Activated CD4-positive, alpha-beta T cell treated with anti-CD3 and anti-CD28 coated beads, Interleukin-2, Interleukin-4, amounts not matched to agents 100 ng/mL and 50 ng/mL, durations not matched to agents 16 hours and 8 hours (primary cell): ENCODE measurements around the gene DEPDC7.
"Not testable (repeated sequence)": the region's sequence is repeated elsewhere in the genome, so short reads cannot be mapped to it uniquely, and the experiment has no call there.

Source experiments
- DNase-seq: peaks from one replicate; pipeline ENCODE4 v3.0.0-alpha.2; 2020; ENCODE audit warnings: low spot score

DEPDC7 gene

DNA sequence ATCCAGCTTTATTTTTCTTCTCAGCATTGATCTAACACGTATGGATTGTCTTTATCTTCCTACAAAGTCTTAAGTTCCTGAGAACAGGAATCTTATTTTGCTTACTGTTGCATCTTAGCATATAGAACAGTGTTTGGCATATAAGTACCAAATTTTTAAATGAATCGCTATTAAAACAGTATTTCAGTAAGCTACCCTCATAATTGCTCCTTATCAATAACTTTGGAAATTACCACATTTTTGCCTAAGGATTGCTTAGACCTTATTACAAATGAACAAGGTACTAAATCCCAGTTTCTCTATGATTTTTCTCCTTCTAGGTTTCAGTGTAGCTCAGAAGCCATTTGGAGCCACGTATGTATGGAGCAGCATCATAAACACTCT lies 9.7 kb downstream of the DEPDC7 start:
- no peak for DNase-seq

DNA sequence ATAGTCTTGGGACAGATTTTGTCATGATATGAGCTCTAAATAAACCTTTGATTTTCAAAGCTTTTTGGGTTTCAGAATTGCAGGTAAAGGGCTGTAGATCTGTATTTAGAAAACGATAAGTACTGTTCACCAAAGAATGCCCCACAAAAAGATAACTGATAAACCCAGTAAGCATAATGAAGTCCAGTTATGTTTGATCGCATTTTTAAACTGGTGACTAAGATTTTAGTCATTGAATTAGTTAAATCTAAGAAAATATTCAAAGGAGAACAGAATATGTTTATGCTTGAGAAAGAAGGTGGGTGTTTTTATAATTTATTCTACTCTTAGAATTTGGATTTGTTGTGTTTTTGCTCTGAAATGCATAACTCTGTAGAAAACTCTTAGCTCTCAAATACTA lies 11.6 kb downstream of the DEPDC7 start:
- no peak for DNase-seq

DNA sequence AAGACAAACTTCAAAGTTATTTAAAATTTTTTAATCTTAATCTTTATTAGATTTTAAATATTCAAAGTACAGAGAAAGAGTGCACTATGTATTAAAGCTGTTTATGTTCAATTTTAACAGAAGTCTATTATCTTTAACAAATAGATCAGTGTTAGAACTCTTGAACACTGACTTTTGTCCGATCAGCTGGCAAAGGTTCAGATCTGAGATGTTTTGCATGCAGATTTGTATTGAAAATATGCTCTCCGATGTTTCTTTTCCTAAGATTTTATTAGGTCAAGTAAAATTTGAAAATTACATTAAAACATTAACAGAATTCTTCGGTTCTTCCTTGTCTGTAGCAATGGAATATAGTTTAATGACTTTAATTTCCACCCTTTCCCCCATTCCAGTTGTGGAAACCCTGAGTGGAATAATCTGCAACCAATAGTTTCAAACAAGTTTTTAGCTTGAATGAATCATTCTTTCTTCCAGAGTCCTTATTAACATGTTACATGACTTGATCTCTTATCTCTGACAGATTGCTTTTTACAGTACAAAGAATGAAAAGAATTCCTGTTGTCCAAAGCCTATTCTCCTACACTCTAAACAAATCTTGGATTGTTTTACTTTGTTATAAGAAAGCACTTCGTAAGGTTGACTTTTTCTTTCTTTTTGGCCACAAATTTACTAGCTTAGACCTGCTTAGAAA lies 12.3 kb downstream of the DEPDC7 start:
- DNase-seq: no peak

DNA sequence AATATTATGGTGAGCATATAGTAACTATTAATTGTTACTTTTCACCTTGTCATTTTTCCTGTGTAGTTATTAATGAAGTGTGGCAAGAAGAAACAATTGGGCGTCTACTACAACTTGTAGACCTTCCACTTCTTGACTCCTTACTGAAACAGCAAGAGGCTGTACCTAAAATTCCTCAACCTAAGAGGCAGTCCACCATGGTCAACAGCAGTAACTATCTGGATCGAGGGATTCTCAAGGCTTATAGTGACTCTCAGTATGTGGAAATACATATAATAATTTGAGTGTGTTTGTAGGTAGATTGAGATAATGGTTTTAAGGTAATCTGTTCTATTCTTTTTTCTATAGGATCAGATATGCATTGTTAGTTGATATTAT lies 12.8 kb downstream of the DEPDC7 start:
- DNase-seq: no peak

DNA sequence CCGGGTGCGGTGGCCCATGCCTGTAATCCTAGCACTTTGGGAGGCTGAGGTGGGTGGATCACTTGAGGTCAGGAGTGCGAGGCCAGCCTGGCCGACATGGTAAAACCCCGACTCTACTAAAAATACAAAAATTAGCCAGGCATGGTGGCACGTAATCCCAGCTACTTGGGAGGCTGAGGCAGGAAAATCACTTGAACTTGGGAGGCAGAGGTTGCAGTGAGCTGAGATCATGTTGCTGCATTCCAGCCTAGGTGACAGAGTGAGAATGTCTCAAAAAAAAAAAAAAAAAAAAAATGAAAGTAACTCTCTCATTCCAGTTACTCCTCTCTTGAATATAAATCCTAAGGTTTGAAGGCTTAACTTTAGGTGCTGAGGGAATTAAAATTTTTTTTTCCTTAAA lies 13.5 kb downstream of the DEPDC7 start:
- not testable (repeated sequence) for DNase-seq

DNA sequence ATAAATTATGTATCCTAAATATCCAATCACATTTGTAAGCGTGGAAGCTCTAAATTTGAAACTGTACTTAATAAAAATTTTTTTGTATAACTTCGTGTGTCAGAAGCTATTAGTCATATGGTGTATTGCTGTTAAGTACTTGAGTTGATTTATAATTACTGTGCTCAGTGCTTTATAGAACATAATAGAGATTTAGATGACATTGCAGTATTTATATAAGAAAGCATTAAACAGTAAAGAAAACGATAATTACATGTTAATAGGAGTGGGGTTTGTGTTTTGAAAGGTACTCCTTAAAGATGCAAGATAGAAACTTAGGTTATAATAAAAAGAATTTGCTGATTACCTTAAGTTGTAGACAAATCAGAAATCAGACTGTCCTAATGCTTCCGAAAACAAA lies 17.8 kb downstream of the DEPDC7 start:
- DNase-seq: no peak

DNA sequence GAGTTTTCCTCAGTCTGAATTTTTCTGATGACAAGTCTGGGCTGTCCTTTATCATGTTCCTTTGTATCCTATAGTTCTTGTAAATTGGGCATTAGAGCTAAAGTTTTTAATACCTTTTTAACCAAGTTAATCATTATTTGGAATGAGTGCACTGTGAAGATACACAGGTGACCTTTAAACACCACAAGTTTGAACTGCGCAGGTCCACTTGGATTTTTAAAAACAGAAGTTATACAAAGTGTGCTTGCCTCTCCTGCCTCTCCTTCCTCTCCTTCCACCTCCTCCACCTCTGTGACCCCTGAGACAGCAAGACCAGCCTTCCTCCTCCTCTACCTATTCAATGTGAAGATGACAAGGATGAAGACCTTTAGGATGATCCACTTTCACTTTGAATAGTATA lies 19.3 kb downstream of the DEPDC7 start:
- DNase-seq: no peak

DNA sequence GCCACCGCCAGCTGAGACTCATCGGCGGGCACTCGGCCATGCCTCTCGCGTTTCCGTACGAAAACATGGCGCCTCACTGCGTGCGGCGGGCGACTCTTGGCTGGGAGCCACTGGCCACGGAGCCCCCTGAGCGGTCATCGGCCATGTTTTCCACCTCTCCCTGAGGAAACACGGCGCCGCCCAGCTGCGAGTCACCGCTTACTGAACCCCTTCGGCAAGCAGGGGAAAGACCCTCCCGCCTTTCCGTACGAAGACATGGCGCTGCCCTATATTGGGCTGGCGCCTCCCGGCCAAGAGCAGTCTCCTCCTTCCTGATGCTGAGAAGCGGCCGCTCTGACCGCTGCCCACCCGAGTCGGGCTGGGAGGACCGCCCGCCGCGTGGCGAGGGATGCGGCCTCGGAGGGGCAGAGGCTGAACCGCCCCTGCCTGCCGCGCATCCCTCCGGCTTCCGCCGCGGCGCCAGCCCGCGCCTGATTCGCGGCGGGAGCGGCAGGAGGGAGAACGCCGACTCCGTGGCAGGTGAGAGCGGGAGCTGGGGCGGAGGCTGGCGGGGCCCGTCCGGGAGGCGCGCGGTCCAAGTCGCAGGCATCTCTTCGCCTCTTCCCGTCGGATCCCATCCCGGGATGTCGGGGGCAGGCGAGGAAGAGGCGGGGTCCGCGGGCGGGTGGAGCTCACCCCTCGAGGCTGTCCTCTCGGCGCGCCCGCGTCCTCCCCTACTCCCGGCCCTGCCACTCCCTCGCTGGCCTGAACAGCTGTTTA lies 23.8 kb downstream of the DEPDC7 start, which contains the start of gene TCP11L1:
TSS of gene TCP11L1 (plus strand) at position 299 of the 759 bp plus-strand sequence. CDS start 4,202 bp downstream, outside the sequence.
- DNase-seq: peak; percentile 85

DNA sequence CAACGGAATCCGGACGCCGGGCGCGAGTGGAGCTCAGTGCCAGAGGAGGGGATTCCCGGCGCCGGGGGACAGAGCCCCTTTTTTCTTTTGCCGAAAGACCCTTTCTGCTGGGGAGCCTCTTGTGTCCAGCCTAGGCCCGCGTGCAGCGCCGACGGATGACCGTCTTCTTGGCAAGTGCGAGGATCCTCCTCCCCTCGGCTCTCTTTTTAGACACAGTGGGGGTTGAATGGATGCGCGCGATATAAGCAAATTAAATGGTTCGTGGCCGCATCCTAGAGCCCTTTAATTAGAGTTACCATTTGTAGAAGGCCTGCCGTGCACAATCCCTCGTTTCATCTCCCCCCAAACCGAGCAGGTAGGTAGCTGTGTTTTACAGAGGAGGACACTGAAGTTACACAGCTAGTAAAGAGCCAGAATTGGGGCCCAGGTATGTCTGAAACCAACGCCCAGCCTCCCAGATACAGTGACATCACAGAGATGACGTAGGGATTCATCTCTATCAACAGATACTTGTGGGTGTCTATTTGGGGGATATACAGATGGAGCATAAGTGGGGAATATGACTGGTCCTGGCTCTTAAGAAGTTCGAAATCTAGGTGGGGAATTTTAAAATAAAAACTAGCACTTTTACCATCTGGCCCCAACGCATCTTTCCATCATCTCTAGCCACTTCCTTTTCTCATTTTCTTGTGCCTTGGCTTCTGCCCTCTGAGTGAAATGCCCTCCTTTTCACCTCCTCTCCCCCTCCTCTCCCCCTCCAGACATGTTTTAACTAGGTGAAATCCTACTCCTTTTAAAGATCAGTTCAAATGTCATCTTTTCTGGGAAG lies 24.6 kb downstream of the DEPDC7 start:
- peak; percentile 47 for DNase-seq

DNA sequence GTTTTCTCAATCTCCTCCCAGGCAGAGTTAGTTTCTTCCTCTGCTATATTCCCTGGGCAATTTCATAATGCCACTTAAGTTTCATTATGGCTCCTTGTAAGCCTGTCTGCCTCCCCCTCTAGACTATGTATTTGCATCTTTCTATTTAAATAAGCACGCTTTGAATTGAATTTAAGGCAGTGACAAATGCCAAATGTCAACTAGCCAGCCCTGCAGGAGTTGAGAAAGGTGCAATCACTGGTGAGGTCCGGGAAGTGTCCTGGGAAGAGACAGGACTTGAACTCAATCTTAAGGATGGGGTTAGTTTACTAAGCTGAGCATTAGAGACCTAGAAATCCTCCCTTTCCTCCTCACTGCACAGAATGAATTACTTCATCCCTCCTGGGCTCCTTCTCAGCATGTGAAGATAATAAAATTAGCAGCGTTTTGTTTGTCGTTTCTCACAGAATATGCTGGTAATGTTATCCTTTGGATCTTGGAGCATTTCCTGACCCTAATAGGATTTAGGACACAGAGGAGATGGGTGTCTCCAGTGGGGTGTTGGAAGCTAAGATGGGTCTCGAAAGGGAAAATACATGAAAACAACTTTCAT lies 25.3 kb downstream of the DEPDC7 start:
- DNase-seq: no peak

DNA sequence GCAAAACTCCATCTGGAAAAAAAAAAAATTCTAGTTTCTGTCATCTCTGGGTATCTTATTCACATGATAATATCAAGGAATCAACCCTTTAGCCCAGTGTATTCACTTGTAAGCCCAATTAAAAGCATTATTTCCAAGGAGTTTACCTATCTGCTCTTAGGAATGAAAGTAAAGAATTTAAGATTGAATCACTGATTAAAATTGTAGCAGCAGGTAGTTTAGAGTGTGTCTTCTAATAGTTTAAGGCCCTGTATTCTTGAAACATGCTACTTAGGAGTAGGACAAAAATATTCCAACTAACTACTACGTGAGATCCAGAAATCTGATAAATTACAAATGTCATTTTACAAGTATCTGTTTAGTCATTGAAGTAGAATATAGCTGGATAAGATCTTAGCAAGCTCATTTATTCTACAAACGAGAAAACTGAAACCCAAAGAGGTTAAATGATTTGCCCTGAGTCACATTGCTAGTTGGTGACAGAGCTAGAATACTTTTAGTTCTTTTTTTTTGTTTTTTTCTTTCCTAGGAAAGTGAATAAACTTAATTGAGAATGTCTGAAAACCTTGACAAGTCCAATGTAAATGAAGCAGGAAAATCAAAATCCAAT lies 27.6 kb downstream of the DEPDC7 start:
- peak; percentile 70 for DNase-seq

DNA sequence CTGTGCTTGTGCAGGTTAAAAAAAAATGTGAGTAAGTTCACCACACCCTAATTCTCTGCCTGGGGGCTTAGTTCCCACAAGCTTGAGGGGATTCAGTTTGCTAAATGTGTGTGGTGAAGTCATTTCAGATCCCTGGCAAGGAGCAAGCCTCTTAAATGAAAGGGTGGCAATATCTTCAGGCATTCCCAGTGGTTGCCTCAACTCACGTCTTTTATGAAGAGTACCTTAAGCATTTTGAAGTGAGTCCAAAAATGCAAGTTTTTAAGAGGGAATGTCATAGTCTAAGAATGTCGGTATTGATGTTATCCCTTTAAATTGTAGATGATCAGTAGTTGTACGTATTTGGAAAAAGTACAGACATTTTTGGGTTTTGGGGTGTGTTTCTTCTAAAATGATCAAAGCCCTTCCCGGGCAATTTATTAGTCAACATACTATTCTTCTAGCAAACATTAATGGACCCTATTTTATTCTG lies 28.6 kb downstream of the DEPDC7 start:
- DNase-seq: no peak

DNA sequence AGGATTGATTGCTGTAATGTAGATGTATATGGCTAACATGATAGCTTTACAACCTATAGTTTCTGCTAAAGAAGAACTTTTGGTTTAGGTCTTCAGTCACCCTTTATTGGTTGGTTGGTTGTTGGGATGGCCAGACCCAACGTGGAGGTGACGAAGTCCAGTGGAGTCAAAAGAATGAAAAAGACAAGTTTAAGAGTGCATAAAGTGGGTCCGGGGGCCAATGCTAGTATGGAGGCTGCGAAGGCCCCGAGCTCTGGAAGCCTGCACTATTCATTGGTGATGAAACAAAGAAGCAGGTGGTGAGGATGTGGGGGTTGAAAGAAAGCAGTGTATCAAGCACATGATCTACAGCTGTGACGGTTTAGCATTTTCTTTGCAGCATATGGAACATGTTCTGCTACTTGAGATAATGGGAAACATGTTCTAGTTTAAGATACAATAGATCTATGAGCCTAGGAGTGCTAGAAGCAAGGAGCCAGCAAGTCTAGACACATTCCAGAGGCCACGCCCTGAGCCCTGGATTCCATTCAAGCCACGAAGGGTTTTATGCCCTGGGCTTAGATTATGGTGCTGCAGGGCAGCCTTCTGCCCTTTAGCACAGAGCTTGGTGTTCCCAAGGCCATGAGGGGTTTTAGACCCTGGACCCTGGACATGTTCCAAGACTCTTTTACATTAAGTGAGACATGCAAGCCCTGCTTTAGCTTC lies 30.0 kb downstream of the DEPDC7 start:
- DNase-seq: no peak

DNA sequence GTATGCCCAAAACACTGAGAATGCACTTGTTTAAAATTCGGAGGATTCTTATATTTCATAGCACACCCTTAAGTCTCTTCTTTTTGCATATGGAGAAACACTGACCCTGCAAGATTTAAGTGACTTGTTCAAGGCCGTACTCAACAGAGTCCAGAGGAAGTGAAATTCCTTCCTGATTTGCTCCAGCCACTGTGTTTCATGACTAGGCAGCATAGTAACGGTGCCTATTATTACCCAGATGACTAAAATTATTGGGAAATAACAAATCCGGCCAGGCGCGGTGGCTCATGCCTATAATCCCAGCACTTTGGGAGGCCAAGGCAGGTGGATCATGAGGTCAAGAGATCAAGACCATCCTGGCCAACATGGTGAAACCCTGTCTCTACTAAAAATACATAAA lies 33.0 kb downstream of the DEPDC7 start:
- not testable (repeated sequence) for DNase-seq

DNA sequence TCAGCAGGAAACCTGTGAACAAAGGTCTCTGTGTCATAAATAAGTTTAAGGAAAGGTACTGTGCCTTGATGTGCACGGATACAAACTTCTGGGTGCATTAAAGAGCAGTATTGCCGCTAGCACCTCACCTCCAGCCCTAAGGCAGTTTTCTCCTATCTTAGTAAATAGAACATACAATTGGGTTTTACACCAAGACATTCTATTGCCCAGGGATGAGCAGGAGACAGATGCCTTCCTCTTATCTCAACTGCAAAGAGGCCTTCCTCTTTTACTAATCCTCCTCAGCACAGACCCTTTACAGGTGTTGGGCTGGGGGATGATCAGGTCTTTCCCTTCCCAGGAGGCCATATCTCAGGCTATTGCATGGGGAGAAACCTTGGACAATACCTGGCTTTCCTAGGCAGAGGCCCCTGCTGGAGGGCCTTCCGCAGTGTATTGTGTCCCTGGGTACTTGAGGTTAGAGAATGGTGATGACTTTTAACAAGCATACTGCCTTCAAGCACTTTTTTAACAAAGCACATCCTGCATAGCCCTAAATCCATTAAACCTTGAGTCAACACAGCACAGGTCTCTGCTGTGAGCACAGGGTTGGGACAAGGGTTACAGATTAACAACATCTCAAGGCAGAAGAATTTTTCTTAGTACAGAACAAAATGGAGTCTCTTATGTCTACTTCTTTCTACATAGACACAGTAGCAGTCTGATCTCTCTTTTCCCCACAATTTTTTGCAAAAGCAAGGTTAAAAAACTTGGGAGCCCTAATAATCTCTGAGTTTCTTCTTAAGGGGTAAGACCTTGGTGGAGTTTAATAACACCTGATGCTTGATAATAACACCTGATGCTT lies 34.1 kb downstream of the DEPDC7 start:
- not testable (repeated sequence) for DNase-seq

DNA sequence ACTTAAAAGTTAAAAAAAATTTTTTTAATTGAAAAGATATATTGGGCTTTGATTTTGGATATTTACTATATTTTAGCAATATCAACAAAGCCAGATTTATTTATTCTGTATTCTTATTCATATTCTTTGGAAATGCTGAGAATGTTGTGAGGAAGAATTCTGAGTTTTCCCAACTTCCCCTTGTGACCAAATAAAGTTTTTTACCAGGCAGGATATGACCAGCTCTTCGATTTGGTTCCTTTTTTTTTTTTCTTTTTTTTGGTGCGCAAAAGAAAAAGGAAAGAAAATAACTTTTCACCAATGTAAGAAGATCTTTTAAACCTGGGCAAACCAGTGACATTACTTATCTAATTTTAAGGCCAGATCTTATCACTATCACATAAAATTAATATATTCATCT lies 36.6 kb downstream of the DEPDC7 start:
- no peak for DNase-seq

DNA sequence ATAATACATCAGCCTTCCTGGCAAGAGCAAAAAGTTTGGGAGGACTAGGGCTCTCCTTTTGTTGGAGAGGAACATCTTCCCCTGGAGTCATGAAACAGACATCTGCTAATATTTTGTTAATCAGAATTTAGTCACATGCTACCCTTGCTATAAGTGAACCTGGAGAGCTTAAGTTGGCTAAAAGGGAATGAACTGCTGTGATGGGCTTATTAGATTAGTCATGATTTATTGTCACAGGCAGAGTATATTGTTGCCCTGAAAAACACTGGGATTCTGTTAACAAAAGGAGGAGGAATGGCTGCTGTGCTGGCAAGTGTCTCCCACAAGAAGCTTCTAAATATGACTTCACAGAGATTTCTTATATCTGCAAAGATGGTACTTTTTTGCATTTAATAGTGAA lies 39.7 kb downstream of the DEPDC7 start:
- DNase-seq: no peak

DNA sequence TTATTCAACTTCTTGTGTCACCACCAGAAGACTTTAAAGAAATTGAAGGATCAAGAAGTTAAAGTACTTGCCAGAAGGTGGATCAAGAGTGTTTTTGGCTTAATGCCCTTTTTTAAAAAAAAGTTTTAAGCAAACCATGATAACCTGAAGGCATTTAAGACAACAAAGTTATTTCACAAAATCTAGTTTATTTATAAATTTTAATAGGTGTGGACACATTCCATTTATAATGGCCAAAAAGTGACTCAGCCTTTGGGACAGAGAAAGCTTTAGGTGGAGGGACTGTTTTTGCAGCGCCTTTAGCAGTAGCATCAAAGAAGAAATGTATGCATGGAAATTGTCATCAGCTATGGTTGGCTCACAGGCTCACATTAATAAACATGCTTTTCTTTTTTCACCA lies 41.6 kb downstream of the DEPDC7 start:
- DNase-seq: no peak

DNA sequence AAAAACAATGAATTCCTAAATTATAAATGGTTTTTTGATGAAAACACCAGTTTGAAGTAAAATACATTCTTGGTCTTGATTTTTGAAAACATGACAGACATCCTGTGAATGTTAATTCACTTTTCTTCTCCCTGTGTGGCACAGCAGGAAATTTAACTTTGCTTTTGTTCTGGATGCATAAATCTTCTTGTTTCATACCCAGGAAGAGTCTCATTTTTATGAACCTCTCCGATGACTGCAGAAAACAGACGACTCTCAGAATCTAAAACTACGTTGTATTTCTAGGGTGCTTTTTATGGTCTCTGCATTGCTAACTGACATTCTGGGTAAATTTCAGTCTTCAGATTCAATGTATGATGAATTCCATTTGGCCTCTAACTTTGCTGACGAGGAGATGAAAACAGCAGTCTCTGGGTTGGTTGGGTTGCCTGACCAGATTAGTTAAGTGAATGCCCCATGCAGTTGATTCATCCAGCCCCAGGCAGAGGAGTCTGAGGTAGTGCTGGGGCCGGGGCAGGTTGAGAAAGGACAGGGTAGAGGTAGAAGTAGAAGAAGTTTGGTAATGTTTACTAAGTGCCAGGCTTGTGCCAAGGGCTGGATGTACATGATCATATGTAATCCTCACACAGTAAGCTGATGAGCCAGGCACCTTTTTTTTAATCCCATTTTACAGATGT lies 43.8 kb downstream of the DEPDC7 start:
- DNase-seq: no peak

DNA sequence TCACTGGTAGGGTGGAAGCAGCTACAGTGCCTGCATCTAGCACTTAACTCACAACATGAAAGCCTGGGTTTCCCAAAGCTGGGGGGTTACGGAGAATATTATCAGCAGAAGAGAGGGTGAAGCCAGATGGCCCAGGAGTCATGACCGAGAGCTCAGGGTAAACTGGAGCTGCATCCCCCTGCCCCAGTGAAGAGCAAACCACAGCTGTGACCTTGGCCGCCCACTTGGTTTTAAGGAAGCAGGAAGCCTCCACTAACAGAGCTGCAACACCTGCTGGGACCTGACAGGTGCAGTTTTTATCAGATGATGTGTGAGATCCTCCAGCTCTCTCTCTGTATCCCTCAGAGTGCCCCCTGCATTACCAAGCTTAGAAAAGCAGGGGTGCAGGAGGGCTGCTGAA lies 44.6 kb downstream of the DEPDC7 start:
- no peak for DNase-seq
